Measurements from ENCODE around the gene TRIM41. TPM values are rescaled to one million over a fixed set of nuclear protein-coding genes. Genes with fewer than 3 reads are reported as not detected.
A peak's percentile ranks its signal among the peaks of the same experiment; 100 is the strongest.

The TRIM41 gene
- total and polyA plus RNA-seq, 2 of the 13 experiments (the other 11 are each of a cell fraction or from before 2014, with no cell fraction given): 10.2 to 16.7 TPM

- TF ChIP-seq LRRFIP1 (CRISPR knock-in tag; conservative IDR thresholded peaks at IDR 0.05) (no peak), ATAD3A (CRISPR knock-in tag; IDR thresholded peaks at IDR 0.05) (no peak), MBNL3 (CRISPR knock-in tag; conservative IDR thresholded peaks at IDR 0.05) (no peak), ZMYM4 (CRISPR knock-in tag; IDR thresholded peaks at IDR 0.05) (0 out of 2 replicates have a peak, but pooled peaks have one; percentile 23), RCOR2 (CRISPR knock-in tag; IDR thresholded peaks at IDR 0.05) (no peak), RFX5 (IDR thresholded peaks at IDR 0.05; ENCODE audit: low read depth, low read length) (no peak), TGIF2 (CRISPR knock-in tag; IDR thresholded peaks at IDR 0.05) (no peak), ZBTB26 (CRISPR knock-in tag; IDR thresholded peaks at IDR 0.05; ENCODE audit: borderline replicate concordance) (no peak; the same call in 1 of the 2 replicates), ZBTB25 (CRISPR knock-in tag; IDR thresholded peaks at IDR 0.05) (0 out of 2 replicates have a peak, but pooled peaks have one; percentile 17), ZNF557 (CRISPR knock-in tag; IDR thresholded peaks at IDR 0.05) (0 out of 2 replicates have a peak, but pooled peaks have one; percentile 39), PLSCR1 (CRISPR knock-in tag; IDR thresholded peaks at IDR 0.05; ENCODE audit: borderline replicate concordance) (no peak), DBP (CRISPR knock-in tag; IDR thresholded peaks at IDR 0.05; ENCODE audit: not compliant biosample characterization) (no peak), MED1 (CRISPR knock-in tag; IDR thresholded peaks at IDR 0.05) (no peak; the same call in 1 of the 2 replicates), ZFP90 (CRISPR knock-in tag; IDR thresholded peaks at IDR 0.05; ENCODE audit: borderline replicate concordance) (no peak), GLI4 (CRISPR knock-in tag; IDR thresholded peaks at IDR 0.05; ENCODE audit: borderline replicate concordance) (no peak), HOXA7 (CRISPR knock-in tag; IDR thresholded peaks at IDR 0.05) (no peak), ZSCAN5A (CRISPR knock-in tag; IDR thresholded peaks at IDR 0.05; ENCODE audit: borderline replicate concordance) (no peak), SYNCRIP (IDR thresholded peaks at IDR 0.05; ENCODE audit: insufficient read depth, low read depth, low read length) (no peak), HHEX (CRISPR knock-in tag; IDR thresholded peaks at IDR 0.05) (no peak)
These were observed 23.4 kb downstream of the TRIM41 start (continued) for GRCh38 chr5:181246276-181247049.
